ENCODE data around the gene DCDC1.

DNA sequence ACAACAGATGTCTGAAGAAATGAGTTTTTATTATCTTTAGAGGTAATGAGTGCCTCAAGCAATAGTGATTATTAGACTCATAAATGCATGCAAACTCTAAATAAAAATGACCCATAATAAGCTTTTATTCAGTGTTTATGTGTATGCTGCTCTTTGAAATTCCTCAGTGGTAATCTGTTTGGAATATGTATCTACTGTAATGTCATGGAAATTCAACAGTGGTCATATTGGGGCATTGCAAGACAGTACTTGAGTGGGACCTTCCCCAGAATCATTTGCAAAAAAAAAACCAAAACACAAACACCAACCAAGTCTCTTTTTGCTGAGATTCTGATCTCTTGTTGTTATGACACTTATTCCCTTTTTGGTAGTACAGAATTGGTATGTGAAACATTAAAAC lies 35.1 kb upstream of the DCDC1 start:
- TF ChIP-seq, protein P1, sequence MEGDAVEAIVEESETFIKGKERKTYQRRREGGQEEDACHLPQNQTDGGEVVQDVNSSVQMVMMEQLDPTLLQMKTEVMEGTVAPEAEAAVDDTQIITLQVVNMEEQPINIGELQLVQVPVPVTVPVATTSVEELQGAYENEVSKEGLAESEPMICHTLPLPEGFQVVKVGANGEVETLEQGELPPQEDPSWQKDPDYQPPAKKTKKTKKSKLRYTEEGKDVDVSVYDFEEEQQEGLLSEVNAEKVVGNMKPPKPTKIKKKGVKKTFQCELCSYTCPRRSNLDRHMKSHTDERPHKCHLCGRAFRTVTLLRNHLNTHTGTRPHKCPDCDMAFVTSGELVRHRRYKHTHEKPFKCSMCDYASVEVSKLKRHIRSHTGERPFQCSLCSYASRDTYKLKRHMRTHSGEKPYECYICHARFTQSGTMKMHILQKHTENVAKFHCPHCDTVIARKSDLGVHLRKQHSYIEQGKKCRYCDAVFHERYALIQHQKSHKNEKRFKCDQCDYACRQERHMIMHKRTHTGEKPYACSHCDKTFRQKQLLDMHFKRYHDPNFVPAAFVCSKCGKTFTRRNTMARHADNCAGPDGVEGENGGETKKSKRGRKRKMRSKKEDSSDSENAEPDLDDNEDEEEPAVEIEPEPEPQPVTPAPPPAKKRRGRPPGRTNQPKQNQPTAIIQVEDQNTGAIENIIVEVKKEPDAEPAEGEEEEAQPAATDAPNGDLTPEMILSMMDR (IDR thresholded peaks at IDR 0.05), result no peak
- no peak for TF ChIP-seq POLR2A (IDR thresholded peaks at IDR 0.05)

All from lower leg skin (tissue), 3 donors.